Fibroblast of peridontal ligament (primary cell): Measurements from ENCODE around the gene CD79B.
A peak's percentile ranks its signal among the peaks of the same experiment; 100 is the strongest.

Source experiments
- DNase-seq: peaks from one replicate; pipeline ENCODE4 v3.0.0-alpha.2; 2010; ENCODE audit errors: extremely low read depth

CD79B gene

GRCh38 chr17:63954402-63955063 is 22.4 kb upstream of the CD79B start:
- no peak for DNase-seq

- no peak for DNase-seq
These were observed 19.1 kb upstream of the CD79B start for GRCh38 chr17:63950940-63951907.

DNA sequence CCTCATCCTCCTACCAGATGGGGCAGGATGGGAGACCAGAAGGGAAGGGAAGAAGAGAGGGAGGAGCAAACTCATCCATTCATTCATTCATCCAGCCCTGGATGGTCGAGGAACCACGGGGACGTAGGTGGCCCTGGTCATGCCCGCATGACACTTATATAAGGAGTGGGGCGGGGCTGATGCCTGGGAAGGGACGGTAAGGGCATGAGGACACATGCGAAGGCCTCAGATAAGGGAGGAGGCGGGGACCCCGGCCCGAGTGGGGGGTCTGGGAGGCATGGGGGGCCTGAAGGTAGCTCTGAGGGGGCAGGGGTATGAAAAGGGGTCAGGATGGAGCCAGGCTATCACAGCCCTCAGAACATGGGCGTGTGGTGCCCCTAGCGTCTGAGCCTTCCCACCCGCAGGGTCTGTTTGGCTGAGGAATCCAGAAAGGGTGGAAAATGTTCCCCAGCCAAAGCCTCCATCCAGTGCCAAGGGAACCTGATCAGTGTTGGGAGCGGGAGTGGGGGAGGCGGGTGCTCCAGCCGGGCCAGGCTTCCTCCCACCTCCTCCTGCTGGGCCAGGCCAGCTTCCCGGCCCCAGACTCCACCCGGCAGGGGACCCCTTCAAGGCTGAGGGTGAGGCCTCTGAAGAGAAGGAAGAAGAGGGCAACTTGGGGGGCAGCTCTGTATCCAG is 17.6 kb upstream of the CD79B start:
- no peak for DNase-seq

DNA sequence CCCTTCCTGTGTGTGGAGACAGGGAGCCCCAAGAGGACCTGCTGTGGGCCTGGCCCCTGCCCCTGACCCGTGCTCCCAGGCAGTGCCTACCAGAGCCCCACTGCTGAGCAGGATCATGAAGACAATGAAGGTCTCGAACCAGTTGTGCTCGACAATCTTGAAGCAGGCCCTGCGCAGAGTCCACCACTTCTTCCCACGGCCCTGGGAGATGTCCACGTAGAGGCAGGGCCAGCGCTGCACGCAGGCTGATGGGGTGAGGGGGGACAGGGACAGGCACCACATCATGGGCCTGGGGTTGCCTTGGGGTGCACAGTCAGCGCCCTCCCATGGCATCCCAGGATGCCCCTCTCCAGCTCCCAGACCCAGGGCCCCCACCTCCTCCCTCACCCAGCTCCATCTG is 16.4 kb upstream of the CD79B start:
- DNase-seq: no peak

GRCh38 chr17:63947711-63948330 is 15.7 kb upstream of the CD79B start:
- DNase-seq: no peak

DNA sequence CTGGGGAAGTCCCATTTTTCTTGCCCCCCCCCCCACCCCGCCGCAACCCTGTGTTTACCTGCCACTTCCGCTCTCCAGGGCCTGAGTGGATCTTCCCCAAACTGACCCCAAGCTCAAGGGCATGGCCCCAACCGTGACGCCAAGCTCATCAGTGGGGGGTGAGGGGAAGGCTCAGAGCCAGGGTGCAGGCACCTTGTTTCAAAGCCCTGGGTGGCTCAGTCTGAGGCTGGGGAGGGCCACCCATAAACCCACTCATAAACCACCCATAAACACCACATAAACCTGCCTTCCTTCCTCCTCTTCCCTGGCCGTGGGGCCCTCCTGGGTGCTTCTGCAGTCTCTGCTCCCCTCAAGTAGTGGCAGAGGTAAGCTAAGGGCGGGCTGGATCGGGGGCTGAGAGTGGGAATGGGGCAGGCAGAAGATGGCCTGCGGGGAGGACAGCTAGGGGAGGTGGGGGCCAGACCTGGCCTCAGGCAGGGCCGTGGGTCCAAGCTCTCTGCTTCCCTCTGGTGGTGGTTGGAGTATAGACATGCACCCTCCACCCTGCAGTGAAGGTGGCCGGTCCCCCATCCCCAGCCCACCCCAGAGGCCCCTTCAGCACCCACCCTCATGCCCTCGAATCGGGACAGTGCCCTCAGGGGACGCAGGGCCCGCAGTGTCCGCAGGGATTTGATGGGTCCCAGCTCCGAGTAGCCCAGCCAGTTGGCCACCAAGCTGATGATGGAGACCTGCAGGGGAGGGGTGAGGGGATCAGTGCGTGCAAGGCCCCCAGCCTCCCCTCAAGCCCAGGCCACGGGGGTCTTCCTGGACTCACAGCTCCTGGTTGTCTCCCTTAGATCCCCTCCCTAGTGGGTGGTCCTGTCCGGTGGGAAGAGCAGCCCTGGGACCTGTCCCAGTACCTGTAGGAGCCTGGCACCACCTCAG is 14.6 kb upstream of the CD79B start:
- peak; percentile 16 for DNase-seq

DNA sequence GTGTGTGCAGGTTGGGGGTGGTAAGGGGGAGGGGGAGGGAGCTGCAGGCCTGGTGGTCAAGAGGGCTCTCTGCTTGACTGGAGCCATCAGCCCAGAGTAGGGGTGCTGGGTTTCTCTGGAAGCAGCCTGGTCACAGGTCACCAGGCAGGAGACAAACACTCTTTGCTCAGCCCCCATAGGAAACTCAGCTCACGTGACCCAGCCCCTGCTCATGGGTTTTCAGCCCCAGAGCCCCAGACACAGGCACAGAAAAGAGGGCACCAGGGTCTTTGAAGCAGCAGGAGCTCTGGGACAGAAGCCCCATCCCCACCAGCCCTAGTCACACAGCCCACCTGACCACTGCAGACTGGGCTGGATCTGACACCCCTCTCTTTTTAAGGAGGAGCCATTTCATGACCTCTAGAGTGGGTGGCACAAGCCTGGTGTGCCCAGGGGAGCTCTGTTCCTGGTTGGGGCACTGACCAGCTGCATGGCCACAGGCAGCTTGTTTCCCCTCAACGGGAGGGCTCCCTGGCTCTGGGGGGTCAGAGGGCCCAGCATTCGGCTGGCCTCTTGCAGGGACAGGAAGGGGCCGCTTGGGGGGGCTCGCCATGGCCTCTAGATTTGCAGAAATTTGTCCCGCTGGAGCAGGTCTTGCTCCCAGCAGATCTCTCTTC is 13.8 kb upstream of the CD79B start:
- DNase-seq: no peak

- DNase-seq: no peak
These were observed 12.8 kb upstream of the CD79B start for GRCh38 chr17:63944736-63945499.

- DNase-seq: no peak
These were observed 11.6 kb upstream of the CD79B start for GRCh38 chr17:63943745-63944144.

GRCh38 chr17:63942309-63942985 is 10.3 kb upstream of the CD79B start:
- DNase-seq: no peak

GRCh38 chr17:63941751-63942150 is 9.6 kb upstream of the CD79B start:
- no peak for DNase-seq

GRCh38 chr17:63941162-63941561 is 9.0 kb upstream of the CD79B start:
- no peak for DNase-seq

- no peak for DNase-seq
These were observed 8.5 kb upstream of the CD79B start for GRCh38 chr17:63940584-63940983.

GRCh38 chr17:63939884-63940283 is 7.8 kb upstream of the CD79B start:
- no peak for DNase-seq

GRCh38 chr17:63939401-63939800 is 7.3 kb upstream of the CD79B start:
- no peak for DNase-seq

GRCh38 chr17:63937920-63938319 is 5.8 kb upstream of the CD79B start:
- no peak for DNase-seq

GRCh38 chr17:63937319-63937718 is 5.2 kb upstream of the CD79B start:
- DNase-seq: no peak

DNA sequence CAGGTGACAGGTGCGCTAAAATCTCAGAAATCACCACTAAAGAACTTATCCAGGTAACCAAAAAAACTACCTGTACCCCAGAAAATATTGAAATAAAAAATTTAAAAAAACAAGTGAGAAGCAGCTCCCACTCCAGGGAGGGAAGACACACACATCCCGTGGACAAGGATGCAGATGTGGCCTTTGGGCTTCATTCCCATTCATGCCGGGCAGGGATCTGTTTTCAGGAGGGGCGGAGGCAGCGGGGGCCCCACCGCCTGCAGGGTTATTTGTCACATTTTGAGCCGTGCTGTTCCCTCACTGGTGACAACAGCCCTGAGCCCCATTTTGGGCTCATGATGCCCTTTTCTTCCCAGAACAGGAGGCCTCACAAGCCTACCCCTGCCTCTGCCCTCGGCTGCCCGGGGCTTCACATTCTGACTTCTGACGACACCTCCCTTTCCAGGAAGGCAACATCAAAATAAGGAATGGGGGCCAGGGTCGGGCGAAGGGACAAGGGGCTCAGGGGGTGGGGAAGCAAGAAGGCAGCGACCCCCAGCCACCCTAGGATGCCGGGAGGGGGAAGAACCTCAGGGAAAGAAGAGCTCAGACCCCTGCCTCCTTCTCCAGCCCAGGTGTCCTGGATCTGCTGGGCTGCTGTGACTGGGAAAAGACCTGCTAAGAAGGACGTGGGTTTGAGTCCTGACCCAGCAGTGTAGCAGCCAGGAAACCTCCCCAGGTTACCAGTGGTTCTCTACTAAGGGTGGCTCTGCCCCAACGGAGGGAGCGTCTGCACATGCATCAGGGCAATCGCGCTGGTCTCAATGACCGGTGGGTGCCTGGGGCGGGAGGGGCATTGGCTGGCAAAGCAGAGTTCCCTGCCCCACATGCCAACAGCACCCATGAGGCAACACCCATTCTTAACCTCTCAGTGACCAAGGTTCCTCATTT is 2.3 kb upstream of the CD79B start:
- DNase-seq: no peak
